Measurements from ENCODE around the gene NUP210.
"Not testable (repeated sequence)": the region's sequence is repeated elsewhere in the genome, so short reads cannot be mapped to it uniquely, and the experiment has no call there.

NUP210 gene

DNA sequence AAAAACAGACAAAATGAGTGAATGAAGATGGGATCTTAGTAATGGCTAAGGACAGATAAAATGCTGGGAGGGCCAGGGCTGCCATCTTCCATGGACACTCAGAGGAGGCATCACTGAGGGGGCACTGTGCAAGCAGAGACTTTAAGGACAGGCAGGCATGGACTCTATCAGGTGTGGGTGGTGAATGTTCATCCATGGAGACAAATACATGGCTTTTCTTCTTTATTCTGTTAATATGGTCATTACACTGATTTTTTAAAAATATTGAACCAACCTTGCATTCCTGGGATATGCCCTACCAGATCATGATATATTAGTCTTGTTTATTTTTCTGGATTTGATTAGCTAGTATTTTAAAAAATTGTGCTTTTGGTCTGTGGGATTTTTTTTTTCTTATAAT, 12.2 kb downstream of the NUP210 start:
- DNase-seq (ENCODE audit: low read depth in 2 of 3, low spot score in 1 of 3) = no peak

- DNase-seq (ENCODE audit: low read depth in 2 of 3, low spot score in 1 of 3) = no peak
Measured at GRCh38 chr3:13407475-13407874, 12.6 kb downstream of the NUP210 start.

GRCh38 chr3:13406190-13406589, 13.9 kb downstream of the NUP210 start:
- no peak for DNase-seq (ENCODE audit: low read depth in 2 of 3, low spot score in 1 of 3)

DNA sequence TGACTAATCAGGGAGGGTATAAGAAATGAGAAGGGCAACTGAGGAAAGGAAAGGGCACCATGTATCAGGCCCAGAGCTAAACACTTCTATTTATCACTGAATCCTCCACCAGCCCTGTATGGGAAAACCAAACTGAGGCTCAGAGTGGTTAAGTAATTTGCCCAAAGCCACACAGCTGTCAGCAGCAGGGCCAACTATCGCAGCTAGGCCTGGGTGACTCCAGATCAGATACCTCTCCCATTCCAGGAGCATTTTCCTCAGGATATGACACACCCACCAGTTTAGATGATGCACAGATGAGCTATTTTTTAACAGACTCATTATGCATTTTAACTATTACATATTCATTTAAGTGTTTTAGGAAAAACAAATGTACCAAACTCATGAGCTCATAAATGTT, 14.5 kb downstream of the NUP210 start:
- DNase-seq (ENCODE audit: low read depth in 2 of 3, low spot score in 1 of 3) = no peak

DNA sequence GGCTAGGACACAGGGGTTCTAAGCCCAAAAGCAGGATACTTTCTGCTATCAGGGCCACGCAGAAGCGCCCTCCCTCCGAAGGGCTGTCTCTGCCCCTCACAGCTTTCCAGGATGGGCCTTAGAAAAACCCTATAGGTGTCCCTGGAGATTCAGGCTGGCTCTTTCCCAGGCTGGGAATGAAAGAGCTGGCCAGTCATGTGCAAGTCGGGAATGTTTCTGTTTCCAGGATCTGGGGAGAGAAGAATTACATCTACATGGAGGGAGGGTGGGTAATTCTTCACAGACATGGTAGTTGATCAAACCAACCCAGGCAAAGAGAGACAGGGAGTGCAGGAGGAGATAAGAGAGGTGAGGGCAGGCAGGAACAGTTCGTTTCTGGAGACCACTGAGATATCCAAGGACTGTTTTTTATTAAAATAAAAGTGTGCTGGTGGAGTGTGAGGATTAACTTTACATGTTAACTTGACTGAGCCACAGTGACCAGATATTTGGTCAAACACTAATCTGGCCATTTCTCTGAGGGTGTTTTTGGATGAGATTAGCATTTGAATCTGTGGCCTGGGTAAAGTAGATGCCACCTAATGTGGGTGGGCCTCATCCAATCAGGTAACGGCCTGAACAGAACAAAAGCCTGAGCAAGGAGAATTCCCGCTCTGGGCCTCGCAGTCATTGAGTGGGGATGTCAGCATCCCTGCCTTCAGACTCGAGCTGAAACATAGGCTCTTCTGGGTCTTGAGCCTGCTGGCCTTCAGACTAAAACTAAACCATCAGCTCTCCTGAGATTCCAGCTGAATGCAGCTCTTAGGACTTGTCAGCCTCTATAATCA, 15.3 kb downstream of the NUP210 start:
- no peak for DNase-seq (ENCODE audit: low read depth in 2 of 3, low spot score in 1 of 3)

- no peak for DNase-seq (ENCODE audit: low read depth in 2 of 3, low spot score in 1 of 3)
Measured at GRCh38 chr3:13403847-13404246, 16.3 kb downstream of the NUP210 start.

GRCh38 chr3:13403213-13403819, 16.8 kb downstream of the NUP210 start:
- no peak for DNase-seq (ENCODE audit: low read depth in 2 of 3, low spot score in 1 of 3)

DNA sequence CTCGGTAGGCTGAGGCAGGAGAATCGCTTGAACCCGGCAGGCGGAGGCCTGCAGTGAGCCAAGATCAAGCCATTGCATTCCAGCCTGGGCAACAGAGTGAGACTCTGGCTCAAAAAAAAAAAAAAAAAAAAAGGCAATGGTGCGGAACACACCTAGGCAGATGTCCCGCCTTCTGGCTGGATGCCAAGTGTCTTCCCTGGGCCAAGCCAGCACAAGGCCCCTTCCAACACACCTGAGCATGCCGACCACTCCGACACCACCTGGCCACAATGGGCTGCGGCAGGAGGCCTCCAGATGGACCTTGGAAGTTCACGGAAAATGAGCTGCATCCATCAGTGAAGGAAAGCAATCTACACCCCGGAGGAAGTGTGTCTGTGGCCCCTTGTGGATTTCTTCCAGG, 19.0 kb downstream of the NUP210 start:
- DNase-seq (ENCODE audit: low read depth in 2 of 3, low spot score in 1 of 3) = no peak

- DNase-seq (ENCODE audit: low read depth in 2 of 3, low spot score in 1 of 3) = no peak
Measured at GRCh38 chr3:13400114-13400673, 19.9 kb downstream of the NUP210 start.

GRCh38 chr3:13399603-13400002, 20.5 kb downstream of the NUP210 start:
- DNase-seq (ENCODE audit: low read depth in 2 of 3, low spot score in 1 of 3) = no peak

DNA sequence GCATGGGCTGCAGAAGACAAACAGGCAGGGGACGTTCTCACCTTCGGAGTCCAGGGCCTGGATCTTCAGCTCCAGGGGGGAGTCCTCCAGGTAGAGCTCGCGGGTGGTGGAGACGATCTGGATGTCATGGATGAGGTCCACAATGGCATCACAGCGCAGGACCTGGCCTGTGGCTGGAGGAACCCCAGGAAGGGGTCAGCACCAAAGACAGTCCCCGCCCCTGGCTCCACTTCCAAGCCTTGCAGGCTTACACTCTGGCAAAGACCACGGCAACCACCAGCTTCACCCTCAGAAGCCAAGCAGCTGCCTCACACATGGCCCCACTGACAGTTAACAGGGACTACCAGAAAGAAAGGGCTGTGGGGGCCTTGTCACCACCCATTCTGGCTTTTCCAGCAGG, 22.8 kb downstream of the NUP210 start:
- no peak for DNase-seq (ENCODE audit: low read depth in 2 of 3, low spot score in 1 of 3)

DNA sequence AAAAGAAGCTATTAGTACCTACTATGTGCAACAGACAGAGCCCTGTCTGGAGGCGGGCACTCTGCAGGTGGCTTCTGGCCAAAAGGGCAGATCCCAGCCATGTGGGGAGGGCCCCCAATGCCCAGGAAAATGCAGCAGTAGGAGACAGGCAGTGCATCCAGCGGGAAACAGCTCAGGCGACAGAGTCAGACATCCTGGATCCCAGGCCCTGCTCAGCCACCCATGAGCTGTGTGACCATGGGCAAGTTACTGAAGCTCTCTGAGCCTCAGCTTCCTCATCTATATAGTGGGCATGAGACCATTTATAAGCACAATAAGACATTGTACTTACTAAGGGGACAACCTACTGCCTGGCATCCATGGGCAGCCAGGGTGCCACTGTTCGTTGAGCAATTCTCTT, 25.8 kb downstream of the NUP210 start:
- no peak for DNase-seq (ENCODE audit: low read depth in 2 of 3, low spot score in 1 of 3)

GRCh38 chr3:13393427-13394360, 26.4 kb downstream of the NUP210 start:
- DNase-seq (ENCODE audit: low read depth in 2 of 3, low spot score in 1 of 3) = no peak

- DNase-seq (ENCODE audit: low read depth in 2 of 3, low spot score in 1 of 3) = no peak
Measured at GRCh38 chr3:13391308-13391707, 28.8 kb downstream of the NUP210 start.

DNA sequence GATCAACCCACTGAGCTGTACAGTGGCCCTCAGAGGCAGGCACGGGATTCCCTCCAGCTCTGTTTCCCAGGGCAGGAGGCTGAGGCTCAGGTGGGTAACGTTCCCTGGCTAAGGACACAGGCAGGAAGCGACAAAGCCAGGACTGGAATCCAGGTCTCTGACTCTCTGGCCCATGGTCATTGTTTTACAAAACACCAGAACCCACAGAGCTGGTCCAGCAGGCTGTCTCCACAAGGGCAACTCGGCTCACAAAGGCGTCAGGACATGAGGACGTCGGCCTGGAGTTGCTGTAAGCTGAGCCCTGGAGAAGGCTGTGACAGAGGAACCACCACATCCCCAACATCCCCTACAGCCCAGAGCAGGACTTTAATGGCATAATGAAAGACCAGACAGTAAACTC, 30.7 kb downstream of the NUP210 start:
- no peak for DNase-seq (ENCODE audit: low read depth in 2 of 3, low spot score in 1 of 3)

DNA sequence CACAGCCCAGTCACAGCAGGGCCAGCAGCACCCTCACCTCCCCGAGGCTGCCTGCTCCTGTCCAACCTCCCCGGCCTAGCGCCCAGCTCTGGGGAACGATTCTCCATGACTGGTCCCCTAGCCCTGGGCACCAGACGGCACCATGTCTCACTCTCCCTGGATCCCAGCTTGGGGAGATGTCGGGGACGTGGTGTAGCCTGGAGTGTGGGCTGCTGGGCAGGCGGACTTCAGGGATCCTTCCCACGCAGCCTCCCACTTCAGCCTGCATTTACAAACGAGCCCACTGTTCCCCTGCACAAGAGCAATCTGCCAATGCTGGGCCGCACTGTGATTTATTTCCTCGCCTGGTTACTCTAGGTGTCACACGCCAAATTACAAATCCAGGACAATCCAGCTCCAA, 31.3 kb downstream of the NUP210 start:
- no peak for DNase-seq (ENCODE audit: low read depth in 2 of 3, low spot score in 1 of 3)

DNA sequence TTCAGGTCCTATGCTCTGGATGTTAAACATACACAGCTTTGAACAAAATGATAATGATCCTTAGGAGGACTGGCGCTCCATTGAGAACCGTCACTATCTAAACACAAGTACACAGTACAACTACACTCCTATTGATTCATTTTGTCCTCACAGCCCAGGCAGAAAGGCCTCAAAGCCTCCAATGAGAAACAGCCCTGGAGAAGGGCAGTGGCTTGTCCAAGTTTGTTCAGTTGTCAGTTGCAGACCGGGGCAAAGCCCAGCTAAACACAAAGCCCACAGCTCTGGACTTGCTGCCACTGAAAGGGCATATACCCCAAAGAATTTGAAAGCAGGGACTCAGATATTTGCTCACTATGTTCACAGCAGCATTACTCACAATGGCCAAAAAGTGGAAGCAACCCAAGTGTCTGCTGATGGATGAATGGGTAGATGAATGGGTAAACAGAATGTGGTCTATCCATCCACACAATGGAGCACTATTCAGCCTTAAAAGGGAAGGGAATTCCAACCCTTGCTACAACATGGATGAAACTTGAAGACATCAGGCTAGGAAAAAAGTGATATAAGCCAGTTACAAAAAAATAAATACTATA, 34.7 kb downstream of the NUP210 start:
- DNase-seq (ENCODE audit: low read depth in 2 of 3, low spot score in 1 of 3) = no peak

- DNase-seq (ENCODE audit: low read depth in 2 of 3, low spot score in 1 of 3) = no peak
Measured at GRCh38 chr3:13380971-13381370, 39.2 kb downstream of the NUP210 start.

DNA sequence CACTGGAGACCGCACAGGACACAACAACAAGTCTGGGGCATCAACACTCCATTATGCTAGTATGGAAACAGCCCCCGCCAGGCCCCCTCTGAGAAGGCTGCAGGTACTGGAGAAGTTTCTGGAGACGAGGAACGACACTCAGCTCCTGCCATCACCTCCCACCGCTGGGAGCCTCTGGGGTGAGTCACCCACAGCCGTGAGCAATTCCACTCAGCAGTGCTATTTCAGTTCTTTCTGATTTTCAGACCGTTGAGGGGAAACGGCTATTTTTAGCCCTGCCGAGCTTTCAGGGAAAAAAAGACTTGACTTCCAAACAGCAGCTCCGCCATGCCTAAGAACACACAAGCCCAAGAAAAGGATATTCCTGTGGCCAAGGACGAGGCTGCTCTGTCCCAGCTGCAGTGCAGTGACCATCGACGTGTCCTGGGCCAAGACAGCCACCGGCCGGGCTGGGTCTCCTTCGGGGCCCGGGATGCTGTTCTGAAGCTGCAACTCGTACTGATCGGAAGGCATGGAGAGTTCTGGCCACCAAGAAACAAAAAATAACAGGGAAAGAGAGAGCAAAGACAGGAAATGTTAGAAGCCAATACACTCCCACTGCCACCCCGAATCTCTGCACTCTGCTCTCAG, 40.8 kb downstream of the NUP210 start:
- DNase-seq (ENCODE audit: low read depth in 2 of 3, low spot score in 1 of 3) = no peak

DNA sequence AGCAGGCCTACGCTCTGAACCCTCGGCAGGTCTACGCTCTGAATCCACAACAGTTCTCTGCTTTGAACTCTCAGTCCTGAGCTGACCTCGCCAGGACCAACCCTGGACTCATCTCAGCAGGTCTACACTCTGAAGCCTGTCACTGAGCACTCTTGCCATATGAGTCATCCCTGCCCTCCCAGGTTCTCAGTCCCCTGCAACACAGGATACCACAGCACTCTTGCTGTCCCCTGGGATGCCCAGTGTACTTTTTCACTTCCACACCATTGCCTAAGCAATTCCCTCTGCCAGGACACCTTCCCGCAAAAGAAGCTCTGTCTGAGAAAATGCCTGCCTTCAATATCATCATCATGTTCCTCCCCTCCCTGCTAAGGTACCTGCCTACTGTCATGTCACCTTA, 42.0 kb downstream of the NUP210 start:
- no peak for DNase-seq (ENCODE audit: low read depth in 2 of 3, low spot score in 1 of 3)

- DNase-seq (ENCODE audit: low read depth in 2 of 3, low spot score in 1 of 3) = not testable (repeated sequence)
Measured at GRCh38 chr3:13377741-13378140, 42.4 kb downstream of the NUP210 start.
